ENCODE measurements around the gene P2RX4.

P2RX4 gene

DNA sequence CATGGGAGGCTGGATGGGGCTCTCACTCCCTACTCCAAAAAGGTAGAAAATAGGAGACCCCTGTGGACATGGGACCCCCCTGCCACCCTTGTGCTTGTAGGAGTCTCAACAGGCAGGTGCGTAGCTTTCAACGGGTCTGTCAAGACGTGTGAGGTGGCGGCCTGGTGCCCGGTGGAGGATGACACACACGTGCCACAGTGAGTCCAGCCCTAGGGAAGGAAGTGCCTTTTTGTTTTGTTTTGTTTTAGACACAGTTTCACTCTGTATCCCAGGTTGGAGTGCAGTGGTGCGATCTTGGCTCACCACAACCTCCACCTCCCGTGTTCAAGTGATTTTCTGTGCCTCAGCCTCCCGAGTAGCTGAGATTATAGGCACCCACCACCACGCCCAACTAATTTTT is 12.9 kb downstream of the P2RX4 start:
- Histone ChIP-seq H3K27ac (replicated peaks) (peak overlapping the region; percentile 53), H3K27me3 (ENCODE audit: insufficient read depth, poor library complexity, severe bottlenecking) (no peaks in the 10 kb centered on the region), H3K4me3 (replicated peaks; ENCODE audit: insufficient read depth, low read length) (no peak overlapping the region)
- DNase-seq (ENCODE audit: low read depth in 1 of 2, low spot score in 1 of 2), result no peak
- TF ChIP-seq, protein P1, sequence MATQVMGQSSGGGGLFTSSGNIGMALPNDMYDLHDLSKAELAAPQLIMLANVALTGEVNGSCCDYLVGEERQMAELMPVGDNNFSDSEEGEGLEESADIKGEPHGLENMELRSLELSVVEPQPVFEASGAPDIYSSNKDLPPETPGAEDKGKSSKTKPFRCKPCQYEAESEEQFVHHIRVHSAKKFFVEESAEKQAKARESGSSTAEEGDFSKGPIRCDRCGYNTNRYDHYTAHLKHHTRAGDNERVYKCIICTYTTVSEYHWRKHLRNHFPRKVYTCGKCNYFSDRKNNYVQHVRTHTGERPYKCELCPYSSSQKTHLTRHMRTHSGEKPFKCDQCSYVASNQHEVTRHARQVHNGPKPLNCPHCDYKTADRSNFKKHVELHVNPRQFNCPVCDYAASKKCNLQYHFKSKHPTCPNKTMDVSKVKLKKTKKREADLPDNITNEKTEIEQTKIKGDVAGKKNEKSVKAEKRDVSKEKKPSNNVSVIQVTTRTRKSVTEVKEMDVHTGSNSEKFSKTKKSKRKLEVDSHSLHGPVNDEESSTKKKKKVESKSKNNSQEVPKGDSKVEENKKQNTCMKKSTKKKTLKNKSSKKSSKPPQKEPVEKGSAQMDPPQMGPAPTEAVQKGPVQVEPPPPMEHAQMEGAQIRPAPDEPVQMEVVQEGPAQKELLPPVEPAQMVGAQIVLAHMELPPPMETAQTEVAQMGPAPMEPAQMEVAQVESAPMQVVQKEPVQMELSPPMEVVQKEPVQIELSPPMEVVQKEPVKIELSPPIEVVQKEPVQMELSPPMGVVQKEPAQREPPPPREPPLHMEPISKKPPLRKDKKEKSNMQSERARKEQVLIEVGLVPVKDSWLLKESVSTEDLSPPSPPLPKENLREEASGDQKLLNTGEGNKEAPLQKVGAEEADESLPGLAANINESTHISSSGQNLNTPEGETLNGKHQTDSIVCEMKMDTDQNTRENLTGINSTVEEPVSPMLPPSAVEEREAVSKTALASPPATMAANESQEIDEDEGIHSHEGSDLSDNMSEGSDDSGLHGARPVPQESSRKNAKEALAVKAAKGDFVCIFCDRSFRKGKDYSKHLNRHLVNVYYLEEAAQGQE (IDR thresholded peaks at IDR 0.05; ENCODE audit: insufficient replicate concordance, low read depth), result no peak
- TF ChIP-seq GABPA (IDR thresholded peaks at IDR 0.05; ENCODE audit: low read depth) (no peak), POLR2AphosphoS5 (IDR thresholded peaks at IDR 0.05; ENCODE audit: low read depth) (no peak), SPI1 (IDR thresholded peaks at IDR 0.05; ENCODE audit: borderline replicate concordance, low read depth) (no peak)
- TF ChIP-seq, protein P2, sequence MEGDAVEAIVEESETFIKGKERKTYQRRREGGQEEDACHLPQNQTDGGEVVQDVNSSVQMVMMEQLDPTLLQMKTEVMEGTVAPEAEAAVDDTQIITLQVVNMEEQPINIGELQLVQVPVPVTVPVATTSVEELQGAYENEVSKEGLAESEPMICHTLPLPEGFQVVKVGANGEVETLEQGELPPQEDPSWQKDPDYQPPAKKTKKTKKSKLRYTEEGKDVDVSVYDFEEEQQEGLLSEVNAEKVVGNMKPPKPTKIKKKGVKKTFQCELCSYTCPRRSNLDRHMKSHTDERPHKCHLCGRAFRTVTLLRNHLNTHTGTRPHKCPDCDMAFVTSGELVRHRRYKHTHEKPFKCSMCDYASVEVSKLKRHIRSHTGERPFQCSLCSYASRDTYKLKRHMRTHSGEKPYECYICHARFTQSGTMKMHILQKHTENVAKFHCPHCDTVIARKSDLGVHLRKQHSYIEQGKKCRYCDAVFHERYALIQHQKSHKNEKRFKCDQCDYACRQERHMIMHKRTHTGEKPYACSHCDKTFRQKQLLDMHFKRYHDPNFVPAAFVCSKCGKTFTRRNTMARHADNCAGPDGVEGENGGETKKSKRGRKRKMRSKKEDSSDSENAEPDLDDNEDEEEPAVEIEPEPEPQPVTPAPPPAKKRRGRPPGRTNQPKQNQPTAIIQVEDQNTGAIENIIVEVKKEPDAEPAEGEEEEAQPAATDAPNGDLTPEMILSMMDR (IDR thresholded peaks at IDR 0.05; ENCODE audit: insufficient read depth, low read length), result no peak

DNA sequence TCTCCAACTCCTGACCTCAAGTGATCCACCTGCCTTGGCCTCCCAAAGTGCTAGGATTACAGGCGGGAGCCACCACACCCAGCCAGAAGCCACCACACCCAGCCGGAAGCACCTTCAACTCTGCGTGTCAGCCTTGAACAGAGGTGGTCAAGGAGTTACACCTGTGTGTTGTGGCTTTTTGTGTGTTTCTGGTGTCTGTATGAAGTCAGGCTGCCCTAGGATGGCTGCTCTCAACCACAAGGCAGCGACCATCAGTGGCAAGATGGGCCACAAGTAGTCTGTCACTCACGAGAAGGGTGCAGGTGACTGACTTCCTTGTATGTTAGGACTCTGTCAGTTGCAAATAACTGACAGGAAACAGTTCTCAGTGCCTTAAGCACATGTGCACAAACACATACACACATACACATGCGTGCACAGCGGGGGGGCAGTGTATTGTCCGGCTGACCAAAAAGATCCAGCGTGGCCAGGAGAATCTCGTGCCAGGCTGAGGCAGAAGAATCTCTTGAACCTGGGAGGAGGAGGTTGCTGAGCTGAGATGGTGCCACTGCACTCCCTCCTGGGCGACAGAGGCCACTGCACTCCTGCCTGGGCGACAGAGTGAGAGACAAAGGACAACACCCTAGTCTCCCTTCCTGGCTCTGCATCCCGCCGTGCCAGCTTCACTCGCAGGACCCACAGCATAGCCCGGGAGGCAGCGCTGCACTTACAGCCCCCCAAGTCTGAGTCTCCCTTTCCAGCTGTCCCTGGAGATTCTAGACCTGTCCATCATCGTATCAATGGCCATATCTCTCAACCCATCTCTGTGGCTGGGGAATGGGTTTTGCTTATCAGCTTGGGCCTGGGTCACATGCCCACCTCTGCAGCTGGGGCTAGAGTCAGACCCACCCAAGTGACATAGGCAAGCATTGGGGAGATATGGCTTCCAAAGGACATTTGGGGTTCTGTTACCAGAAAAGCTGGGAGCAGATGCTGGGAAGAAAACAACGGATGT is 13.7 kb downstream of the P2RX4 start:
- TF ChIP-seq POLR2AphosphoS5 (IDR thresholded peaks at IDR 0.05; ENCODE audit: low read depth) (peak; percentile 54), GABPA (IDR thresholded peaks at IDR 0.05; ENCODE audit: low read depth) (no peak)
- TF ChIP-seq, protein P2 (IDR thresholded peaks at IDR 0.05; ENCODE audit: insufficient read depth, low read length), result peak; percentile 71
- peak overlapping the region; percentile 53 for H3K27ac ChIP-seq (replicated peaks)

GRCh38 chr12:121224591-121224990 is 14.7 kb downstream of the P2RX4 start:
- no peak overlapping the region; the same call in 1 of the 2 replicates for H3K27ac ChIP-seq (replicated peaks)
- no peaks in the 10 kb centered on the region for H3K27me3 ChIP-seq (ENCODE audit: insufficient read depth, poor library complexity, severe bottlenecking)
- no peak for DNase-seq (ENCODE audit: low read depth in 1 of 2, low spot score in 1 of 2)
- H3K4me3 ChIP-seq (replicated peaks; ENCODE audit: insufficient read depth, low read length), result no peak overlapping the region
- TF ChIP-seq, protein P1 (IDR thresholded peaks at IDR 0.05; ENCODE audit: insufficient replicate concordance, low read depth), result no peak
- no peak for TF ChIP-seq GABPA (IDR thresholded peaks at IDR 0.05; ENCODE audit: low read depth)
- TF ChIP-seq, protein P2 (IDR thresholded peaks at IDR 0.05; ENCODE audit: insufficient read depth, low read length), result no peak
- no peak for TF ChIP-seq SPI1 (IDR thresholded peaks at IDR 0.05; ENCODE audit: borderline replicate concordance, low read depth)
- no peak for TF ChIP-seq POLR2AphosphoS5 (IDR thresholded peaks at IDR 0.05; ENCODE audit: low read depth)

More for the DNA sequence above, 13.7 kb downstream of the P2RX4 start:
- Histone ChIP-seq H3K27me3 (ENCODE audit: insufficient read depth, poor library complexity, severe bottlenecking) (no peaks in the 10 kb centered on the region), H3K4me3 (replicated peaks; ENCODE audit: insufficient read depth, low read length) (no peak overlapping the region)
- peak in 1 of 2 experiments; percentile 79 for DNase-seq (ENCODE audit: low read depth in 1 of 2, low spot score in 1 of 2)
